ACC112 (cell line): ENCODE data around the gene RHEB.
"Not testable (repeated sequence)": the region's sequence is repeated elsewhere in the genome, so short reads cannot be mapped to it uniquely, and the experiment has no call there.

ENCODE experiments used
- H2AFZ ChIP-seq: fragments of 200-600 bp; sonication (generic); one replicate; pipeline ENCODE4 v1.6.0; 2017; ENCODE audit warnings: antibody characterized with exemption, low read length; ENCODE audit not compliant: unreplicated experiment
- H3K27ac ChIP-seq: fragments of 200-600 bp; sonication (generic); 2 replicates; pipeline ENCODE4 v1.5.1; 2014; ENCODE audit warnings: low read depth, mild to moderate bottlenecking, antibody characterized with exemption, low read length, moderate library complexity
- H3K27me3 ChIP-seq: fragments of 200-600 bp; sonication (generic); 2 replicates; pipeline ENCODE4 v1.6.1; 2014; ENCODE audit warnings: mild to moderate bottlenecking, antibody characterized with exemption, low read length, moderate library complexity, mixed read lengths; ENCODE audit not compliant: insufficient read depth
- H3K36me3 ChIP-seq: fragments of 200-600 bp; sonication (generic); 2 replicates; pipeline ENCODE4 v1.6.1; 2016; ENCODE audit warnings: mild to moderate bottlenecking, antibody characterized with exemption, low read length, moderate library complexity, mixed read lengths; ENCODE audit not compliant: insufficient read depth
- H3K4me1 ChIP-seq: fragments of 200-600 bp; sonication (generic); one replicate; pipeline ENCODE4 v1.6.1; 2016; ENCODE audit warnings: low read length, mixed read lengths; ENCODE audit not compliant: insufficient read depth, unreplicated experiment, control insufficient read depth
- H3K4me3 ChIP-seq: fragments of 200-600 bp; sonication (generic); 2 replicates; pipeline ENCODE4 v1.5.1; 2014; ENCODE audit warnings: mild to moderate bottlenecking, low read depth, low read length
- H3K79me2 ChIP-seq: fragments of 200-600 bp; sonication (generic); one replicate; pipeline ENCODE4 v1.6.0; 2016; ENCODE audit warnings: low read length; ENCODE audit not compliant: control insufficient read depth, unreplicated experiment, insufficient read depth

The RHEB gene

DNA sequence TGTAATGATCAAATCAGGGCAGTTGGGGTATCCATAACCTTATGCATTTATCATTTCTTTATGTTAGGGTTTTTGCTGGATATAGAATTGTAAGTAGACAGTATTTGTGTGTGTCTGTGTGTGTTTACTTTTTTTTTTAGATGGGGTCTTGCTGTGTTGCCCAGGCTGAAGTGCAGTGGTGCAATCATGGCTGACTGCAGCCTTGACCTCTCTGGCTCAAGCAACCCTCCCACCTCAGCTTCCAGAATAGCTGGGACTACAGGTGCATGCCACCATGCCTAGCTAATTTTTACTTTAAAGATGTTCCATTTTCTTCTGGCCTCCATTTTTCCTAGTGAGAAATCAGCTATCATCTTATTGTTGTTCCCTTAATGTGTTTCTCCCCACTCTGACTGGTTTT lies 10.1 kb upstream of the RHEB start:
- Histone ChIP-seq H3K27ac (no peak overlapping the region), H2AFZ (no peak overlapping the region), H3K36me3 (no peaks in the 10 kb centered on the region), H3K4me3 (no peak overlapping the region), H3K27me3 (no peaks in the 10 kb centered on the region), H3K79me2 (no peaks in the 10 kb centered on the region), H3K4me1 (no peaks in the 10 kb centered on the region)

DNA sequence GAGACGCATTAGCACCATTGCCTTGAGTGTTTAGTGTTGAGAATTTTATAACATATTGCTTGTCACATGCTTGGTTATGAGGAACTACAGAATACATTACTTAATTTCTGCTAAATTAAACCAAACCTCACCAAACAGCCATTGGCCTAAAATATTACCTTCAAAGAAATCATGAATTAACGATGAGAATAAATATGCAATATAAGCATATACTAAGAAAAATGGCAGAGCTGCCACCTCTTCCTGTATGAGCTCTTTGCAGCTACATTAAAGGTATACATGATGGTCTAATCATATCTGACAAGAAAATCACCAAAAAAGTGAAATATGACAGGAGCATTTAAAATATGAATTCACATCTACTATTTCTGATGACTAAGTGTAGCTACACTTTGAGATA lies 5.2 kb upstream of the RHEB start:
- Histone ChIP-seq H3K27me3 (no peaks in the 10 kb centered on the region), H2AFZ (no peak overlapping the region), H3K4me1 (no peaks in the 10 kb centered on the region), H3K36me3 (no peaks in the 10 kb centered on the region), H3K27ac (no peak overlapping the region), H3K4me3 (no peak overlapping the region), H3K79me2 (no peaks in the 10 kb centered on the region)

DNA sequence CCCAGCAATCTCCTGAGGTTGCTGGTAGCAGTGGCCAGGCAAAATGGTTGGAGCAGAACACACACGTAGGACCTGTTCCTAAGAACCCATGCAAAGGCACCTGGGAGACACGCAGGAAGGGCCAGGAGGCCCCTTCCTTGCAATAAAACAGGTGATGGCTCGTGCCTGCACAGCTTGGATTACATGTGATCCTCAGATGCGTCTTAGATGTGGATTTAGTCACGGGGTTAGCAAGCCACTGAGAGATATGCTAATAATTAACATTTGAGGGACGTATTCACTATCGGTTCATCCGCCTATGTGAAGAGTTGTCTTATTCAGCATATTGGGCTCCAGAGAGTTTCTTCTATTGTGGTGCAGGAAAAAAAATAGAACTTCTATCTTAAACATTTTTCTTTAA lies 4.6 kb upstream of the RHEB start:
- Histone ChIP-seq H3K27ac (no peak overlapping the region), H3K79me2 (no peaks in the 10 kb centered on the region)

DNA sequence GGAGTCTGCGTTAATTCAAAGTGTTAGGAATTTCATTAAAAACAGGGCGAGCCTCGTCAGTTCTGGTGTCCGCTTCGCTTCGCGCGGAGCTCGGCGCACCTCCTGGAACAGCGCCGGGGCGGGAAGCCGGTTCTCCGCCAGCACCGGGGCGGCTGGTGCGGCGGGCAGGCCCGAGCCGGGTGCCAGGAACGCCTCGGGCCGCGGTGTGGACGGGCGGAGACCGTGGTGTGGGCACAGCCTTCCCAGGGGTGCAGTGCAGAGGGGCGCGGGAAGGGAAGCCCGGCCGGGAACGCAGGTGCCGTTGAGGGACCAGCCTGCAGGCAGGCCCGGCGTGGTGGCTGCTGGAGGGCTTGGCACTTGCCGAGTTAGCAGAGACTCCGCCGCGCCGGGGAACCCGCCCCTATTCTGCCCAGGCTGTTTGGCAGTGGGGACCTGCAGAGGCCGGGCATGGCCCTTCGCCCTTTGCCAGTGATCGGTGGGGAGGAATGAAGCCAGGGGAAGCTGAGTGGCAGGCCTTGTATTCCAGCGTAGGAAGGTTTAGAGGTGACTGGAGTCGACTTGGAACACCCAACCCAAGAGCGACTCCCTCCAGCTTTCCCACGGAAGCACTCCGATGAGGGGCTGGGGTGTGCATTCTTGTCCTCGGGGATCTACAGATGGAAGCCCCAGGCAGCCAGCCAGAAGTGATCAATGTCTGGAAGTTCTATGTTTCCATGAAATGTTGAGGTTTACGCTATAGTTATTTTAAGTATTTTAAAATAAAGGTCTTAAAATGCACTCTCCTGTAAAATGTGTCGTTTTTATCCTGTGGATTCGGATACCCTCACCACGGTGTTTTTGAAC lies 945 bp upstream of the RHEB start:
- H3K36me3 ChIP-seq = no peaks in the 10 kb centered on the region
- H2AFZ ChIP-seq = peak overlapping the region; percentile 78
- H3K4me1 ChIP-seq = peaks cover 8% of the 10 kb centered on the region
- H3K27ac ChIP-seq = peak overlapping the region; percentile 93
- H3K4me3 ChIP-seq = peak overlapping the region; percentile 82
- H3K27me3 ChIP-seq = no peaks in the 10 kb centered on the region
- H3K79me2 ChIP-seq = peaks cover 36% of the 10 kb centered on the region

More for the DNA sequence above, 4.6 kb upstream of the RHEB start:
- no peak overlapping the region for H3K4me3 ChIP-seq
- no peaks in the 10 kb centered on the region for H3K27me3 ChIP-seq
- H2AFZ ChIP-seq = no peak overlapping the region
- H3K36me3 ChIP-seq = no peaks in the 10 kb centered on the region
- H3K4me1 ChIP-seq = no peaks in the 10 kb centered on the region

DNA sequence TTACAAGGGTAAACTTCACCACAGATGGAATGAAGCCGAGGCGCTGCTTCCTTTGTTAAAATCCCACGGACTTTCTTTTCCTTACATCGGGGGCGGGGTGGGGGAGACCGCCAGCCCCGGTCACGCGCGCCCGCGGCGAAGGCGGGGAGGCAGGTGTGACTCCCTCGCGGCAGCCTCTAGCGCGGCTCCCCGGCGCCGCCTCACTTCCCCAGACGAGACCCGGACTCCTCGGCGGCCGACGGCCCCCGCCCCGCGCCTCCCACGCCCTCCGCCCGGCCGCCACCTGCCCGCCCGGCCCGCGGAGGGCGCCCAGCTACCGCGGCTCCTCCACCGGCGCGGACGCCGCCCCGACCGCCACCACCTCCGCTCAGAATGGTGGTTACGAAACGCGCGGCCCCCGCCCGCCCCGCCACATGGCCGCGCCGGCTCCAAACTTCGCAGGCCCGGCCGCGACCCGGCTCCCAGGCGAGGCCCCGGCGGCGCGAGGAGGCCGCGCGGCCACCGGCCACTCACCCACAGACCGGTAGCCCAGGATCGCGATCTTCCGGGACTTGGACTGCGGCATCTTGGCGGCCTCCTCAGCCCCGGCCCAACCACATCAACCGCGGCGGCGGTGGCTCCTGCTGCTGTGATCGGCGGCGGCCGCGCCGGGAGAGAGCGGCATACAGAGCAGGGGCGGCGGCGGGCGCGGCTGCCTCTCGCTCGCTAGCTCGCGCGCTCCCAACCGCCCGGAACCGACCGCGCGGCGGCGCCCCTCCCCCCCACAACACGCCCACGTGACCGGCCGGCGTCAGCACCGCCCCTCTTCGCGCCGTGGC lies 539 bp downstream of the RHEB start:
- H2AFZ ChIP-seq = not testable (repeated sequence)
- H3K79me2 ChIP-seq = peaks cover 51% of the 10 kb centered on the region

DNA sequence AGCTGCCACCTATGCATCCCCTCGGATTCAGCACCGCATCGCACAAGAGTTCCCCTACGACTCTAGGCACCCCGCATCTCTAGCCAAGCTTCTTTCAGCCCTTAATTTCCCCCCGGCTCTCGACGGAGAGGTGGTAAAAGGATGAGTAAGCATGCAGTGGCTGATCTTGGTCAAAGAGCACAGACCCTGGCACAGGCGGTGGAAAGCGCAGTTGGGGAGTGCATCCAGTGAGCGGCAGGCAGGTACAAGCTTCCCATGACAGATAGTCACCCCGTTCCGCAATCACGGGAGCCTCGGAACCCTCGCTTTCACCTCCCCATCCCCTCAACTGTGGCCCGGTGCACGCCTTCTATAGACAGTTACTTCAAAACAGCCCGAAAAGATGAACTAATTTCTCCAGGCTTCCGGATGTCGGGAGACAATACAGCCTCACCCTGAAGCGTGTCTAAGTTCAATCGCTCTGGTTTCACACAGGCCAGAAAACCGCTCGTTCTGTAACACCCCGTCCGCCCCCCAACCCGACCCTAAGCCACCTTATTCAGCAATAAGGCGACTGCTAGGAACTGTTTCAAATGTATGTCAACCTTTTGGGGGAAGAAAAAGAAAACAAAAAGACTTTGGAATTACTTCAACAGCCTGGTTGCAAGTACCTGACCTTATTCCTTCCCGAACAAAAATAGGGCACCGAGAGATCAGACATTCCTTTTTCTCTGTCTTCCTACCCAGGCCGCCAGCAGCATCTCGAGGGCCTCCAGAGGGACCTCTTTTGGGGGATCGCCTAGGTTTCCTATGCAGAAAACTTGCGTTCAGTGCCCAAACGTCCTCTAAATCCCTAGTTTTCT lies 1.4 kb downstream of the RHEB start:
- no peak overlapping the region for H2AFZ ChIP-seq
- H3K27ac ChIP-seq = peak overlapping the region; percentile 93
- H3K4me3 ChIP-seq = peak overlapping the region; percentile 83
- peaks cover 59% of the 10 kb centered on the region for H3K79me2 ChIP-seq
- peaks cover 9% of the 10 kb centered on the region for H3K4me1 ChIP-seq
- H3K27me3 ChIP-seq = no peaks in the 10 kb centered on the region
- H3K36me3 ChIP-seq = peaks cover 6% of the 10 kb centered on the region; the same call in 1 of the 2 replicates

More for the DNA sequence above, 539 bp downstream of the RHEB start:
- Histone ChIP-seq H3K4me3 (peak overlapping the region; percentile 83), H3K27ac (peak overlapping the region; percentile 93)
- H3K4me1 ChIP-seq, H3K27me3 ChIP-seq, H3K36me3 ChIP-seq: not testable (repeated sequence)

DNA sequence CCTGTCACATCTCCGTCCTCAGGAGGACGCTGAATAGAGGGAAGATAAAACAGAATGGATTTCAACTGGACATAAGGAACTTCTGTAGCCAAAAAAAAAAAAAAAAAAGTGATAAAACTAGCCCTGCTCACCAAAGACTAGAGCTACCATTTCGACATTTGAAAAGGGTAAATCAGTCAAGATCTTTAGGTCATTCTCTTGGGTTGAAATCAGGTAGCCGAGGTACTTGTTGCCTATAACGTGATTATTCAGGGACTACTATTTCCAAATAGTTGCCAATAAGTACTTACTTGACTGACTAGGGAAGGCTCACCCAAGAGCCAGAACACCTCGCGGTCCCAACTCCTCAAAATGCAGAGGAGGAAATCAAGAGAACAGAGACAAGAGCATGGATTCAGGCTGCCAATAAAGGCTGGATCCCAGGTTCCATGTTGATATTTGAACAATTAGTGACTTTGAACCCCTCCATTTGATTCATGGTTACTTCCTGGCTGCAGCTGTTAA lies 2.0 kb downstream of the RHEB start:
- Histone ChIP-seq H3K27ac (peak overlapping the region; percentile 93; the same call in 1 of the 2 replicates), H3K79me2 (peaks cover 66% of the 10 kb centered on the region)

DNA sequence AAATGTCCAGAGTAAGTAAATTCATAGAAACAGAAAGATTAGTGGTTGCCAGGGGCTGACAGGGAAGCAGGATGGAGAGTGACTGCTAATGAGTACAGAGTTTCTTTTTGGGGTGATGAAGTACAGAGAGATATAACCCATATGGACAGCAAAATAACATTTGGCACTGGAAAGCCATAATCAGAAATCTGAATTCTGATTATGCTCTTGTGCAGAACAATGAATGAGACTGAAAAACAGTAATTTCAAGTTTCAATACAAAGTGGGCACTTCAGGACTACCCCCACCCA lies 4.5 kb downstream of the RHEB start:
- Histone ChIP-seq H3K79me2 (peaks cover 90% of the 10 kb centered on the region), H3K27me3 (no peaks in the 10 kb centered on the region), H3K36me3 (peaks cover 7% of the 10 kb centered on the region; the same call in 1 of the 2 replicates), H3K27ac (no peak overlapping the region), H3K4me3 (no peak overlapping the region), H3K4me1 (peaks cover 15% of the 10 kb centered on the region), H2AFZ (no peak overlapping the region)

More for the DNA sequence above, 2.0 kb downstream of the RHEB start:
- H3K4me1 ChIP-seq = peaks cover 9% of the 10 kb centered on the region
- H3K36me3 ChIP-seq = peaks cover 7% of the 10 kb centered on the region; the same call in 1 of the 2 replicates
- peak overlapping the region; percentile 83 for H3K4me3 ChIP-seq
- H3K27me3 ChIP-seq = no peaks in the 10 kb centered on the region
- H2AFZ ChIP-seq = no peak overlapping the region

DNA sequence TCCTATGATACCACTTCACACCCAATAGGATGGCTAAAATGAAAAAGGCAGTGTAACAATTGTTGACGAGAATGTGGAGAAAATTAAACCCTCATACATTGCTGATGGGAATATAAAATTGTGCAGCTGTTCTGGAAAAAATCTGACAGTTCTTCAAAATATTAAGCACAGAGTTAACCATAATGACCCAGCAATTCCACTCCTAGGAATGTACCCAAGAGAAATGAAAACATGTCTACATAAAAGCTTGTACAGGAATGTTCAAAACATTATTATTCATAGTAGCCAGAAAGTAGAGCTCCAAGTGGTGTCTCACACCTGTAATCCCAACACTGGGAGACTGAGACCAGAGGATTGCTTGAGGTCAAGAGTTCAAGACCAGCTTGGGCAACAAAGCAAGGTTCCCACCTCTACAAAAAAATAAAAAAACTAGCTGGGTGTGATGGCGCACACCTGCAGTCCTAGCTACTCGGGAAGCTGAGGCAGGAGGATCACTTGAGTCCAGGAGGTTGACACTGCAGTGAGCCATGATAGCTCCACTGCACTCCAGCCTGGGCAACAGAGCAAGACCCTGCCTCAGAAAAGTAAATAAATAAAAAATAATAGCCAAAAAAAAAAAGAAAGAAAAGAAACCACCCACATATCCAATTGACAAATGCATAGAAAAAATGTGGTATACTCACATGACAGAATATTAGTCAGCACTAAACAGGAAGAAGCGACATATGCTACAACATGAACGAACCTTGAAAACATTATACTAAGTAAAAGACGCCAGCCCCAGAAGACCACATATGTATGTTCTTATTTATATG lies 5.0 kb downstream of the RHEB start:
- H3K79me2 ChIP-seq = peaks cover 96% of the 10 kb centered on the region
- H3K4me1 ChIP-seq = peaks cover 18% of the 10 kb centered on the region
- H3K27ac ChIP-seq = no peak overlapping the region
- no peak overlapping the region for H3K4me3 ChIP-seq
- H2AFZ ChIP-seq = no peak overlapping the region
- H3K27me3 ChIP-seq = no peaks in the 10 kb centered on the region
- peaks cover 7% of the 10 kb centered on the region; the same call in 1 of the 2 replicates for H3K36me3 ChIP-seq
